HUES6 (cell line): ENCODE data around the gene ACADS.
A peak's percentile ranks its signal among the peaks of the same experiment; 100 is the strongest.

Experiments
- H3K27ac ChIP-seq: 2 replicates; pipeline ENCODE4 v1.7.0; 2013; ENCODE audit warnings: low read depth, mild to moderate bottlenecking, low read length, inconsistent platforms
- H3K27me3 ChIP-seq: 2 replicates; pipeline ENCODE4 v1.6.1; 2013; ENCODE audit warnings: low read length; ENCODE audit not compliant: control insufficient read depth, insufficient read depth
- H3K36me3 ChIP-seq: 2 replicates; pipeline ENCODE4 v1.6.1; 2013; ENCODE audit warnings: low read length; ENCODE audit not compliant: control insufficient read depth, insufficient read depth
- H3K4me1 ChIP-seq: 2 replicates; pipeline ENCODE4 v1.6.1; 2013; ENCODE audit warnings: low read length; ENCODE audit not compliant: control insufficient read depth, insufficient read depth
- H3K4me3 ChIP-seq: 2 replicates; pipeline ENCODE4 v1.5.1; 2013; ENCODE audit warnings: low read depth, low read length
- H3K9ac ChIP-seq: one replicate; pipeline ENCODE4 v1.6.1; 2013; ENCODE audit warnings: mild to moderate bottlenecking, low read length
- H3K9me3 ChIP-seq: 2 replicates; pipeline ENCODE4 v1.6.1; 2013; ENCODE audit warnings: low read depth, low read length; ENCODE audit not compliant: control insufficient read depth, insufficient read depth

Gene ACADS

GRCh38 chr12:120702637-120703036 is 23.0 kb upstream of the ACADS start:
- Histone ChIP-seq H3K9me3 (no peaks in the 10 kb centered on the region), H3K36me3 (peaks cover 59% of the 10 kb centered on the region), H3K27ac (no peak overlapping the region), H3K27me3 (no peaks in the 10 kb centered on the region), H3K4me1 (no peaks in the 10 kb centered on the region), H3K4me3 (no peak overlapping the region), H3K9ac (no peak overlapping the region)

- Histone ChIP-seq H3K4me3 (no peak overlapping the region), H3K36me3 (peaks cover 52% of the 10 kb centered on the region), H3K27ac (no peak overlapping the region), H3K4me1 (no peaks in the 10 kb centered on the region), H3K9ac (no peak overlapping the region), H3K9me3 (no peaks in the 10 kb centered on the region), H3K27me3 (no peaks in the 10 kb centered on the region)
Measured at GRCh38 chr12:120703311-120703942, 22.2 kb upstream of the ACADS start.

GRCh38 chr12:120705618-120706017 is 20.0 kb upstream of the ACADS start:
- Histone ChIP-seq H3K27me3 (no peaks in the 10 kb centered on the region), H3K27ac (no peak overlapping the region), H3K4me3 (no peak overlapping the region), H3K9me3 (no peaks in the 10 kb centered on the region), H3K4me1 (peaks cover 6% of the 10 kb centered on the region), H3K36me3 (peaks cover 30% of the 10 kb centered on the region), H3K9ac (no peak overlapping the region)

- no peak overlapping the region for H3K4me3 ChIP-seq
- peaks cover 6% of the 10 kb centered on the region for H3K4me1 ChIP-seq
- no peaks in the 10 kb centered on the region for H3K9me3 ChIP-seq
- H3K9ac ChIP-seq, result no peak overlapping the region
- no peaks in the 10 kb centered on the region for H3K27me3 ChIP-seq
- H3K27ac ChIP-seq, result no peak overlapping the region
- H3K36me3 ChIP-seq, result peaks cover 26% of the 10 kb centered on the region
Measured at GRCh38 chr12:120706029-120706428, 19.6 kb upstream of the ACADS start.

- Histone ChIP-seq H3K27me3 (no peaks in the 10 kb centered on the region), H3K9ac (no peak overlapping the region), H3K4me1 (peaks cover 12% of the 10 kb centered on the region), H3K4me3 (no peak overlapping the region), H3K36me3 (peaks cover 11% of the 10 kb centered on the region), H3K27ac (no peak overlapping the region), H3K9me3 (no peaks in the 10 kb centered on the region)
Measured at GRCh38 chr12:120708651-120709050, 17.0 kb upstream of the ACADS start.

DNA sequence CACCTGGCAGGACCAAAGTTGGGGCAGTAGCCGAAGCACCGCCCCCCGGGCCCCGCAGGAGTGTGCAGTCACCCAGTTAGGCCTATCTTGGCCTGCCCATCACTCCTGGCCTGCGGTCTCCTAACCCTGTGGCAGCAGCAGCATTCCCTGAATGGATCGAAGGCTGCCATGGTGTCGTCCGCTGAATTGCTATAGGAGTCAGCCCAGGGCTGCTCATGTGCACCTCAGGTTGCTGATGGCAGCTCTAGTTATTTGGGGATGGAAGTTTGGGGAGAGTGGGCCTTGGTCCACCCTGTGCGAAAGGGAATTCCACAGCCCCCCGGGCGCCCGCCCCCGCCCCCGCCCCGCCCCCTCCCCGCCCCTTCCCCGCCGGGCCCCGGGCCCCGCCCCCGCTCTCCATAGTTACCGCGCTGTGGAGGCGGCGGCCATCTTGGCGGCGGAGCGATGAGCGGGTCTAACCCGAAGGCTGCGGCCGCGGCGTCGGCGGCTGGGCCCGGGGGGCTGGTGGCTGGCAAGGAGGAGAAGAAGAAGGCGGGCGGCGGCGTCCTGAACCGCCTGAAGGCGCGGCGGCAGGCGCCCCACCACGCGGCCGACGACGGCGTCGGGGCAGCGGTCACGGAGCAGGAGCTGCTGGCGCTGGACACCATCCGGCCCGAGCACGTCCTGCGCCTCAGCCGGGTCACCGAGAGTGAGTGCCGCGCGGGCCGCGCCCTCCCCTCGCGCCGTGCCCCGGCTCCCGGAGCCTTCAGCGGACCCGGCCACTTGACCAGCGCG is 15.4 kb upstream of the ACADS start, which contains the start of gene UNC119B:
TSS of gene UNC119B (plus strand) at position 428 of the 774 bp plus-strand sequence. CDS start at position 445, 17 bp downstream.
- peaks cover 12% of the 10 kb centered on the region for H3K4me1 ChIP-seq
- H3K36me3 ChIP-seq, result peaks cover 19% of the 10 kb centered on the region
- no peaks in the 10 kb centered on the region for H3K9me3 ChIP-seq
- no peaks in the 10 kb centered on the region for H3K27me3 ChIP-seq
- peak within 1 kb of the TSS; percentile 91 for H3K9ac ChIP-seq
- H3K27ac ChIP-seq, result peak within 1 kb of the TSS; percentile 85
- peak within 1 kb of the TSS; percentile 89 for H3K4me3 ChIP-seq

- peaks cover 23% of the 10 kb centered on the region for H3K36me3 ChIP-seq
- no peaks in the 10 kb centered on the region for H3K27me3 ChIP-seq
- H3K4me1 ChIP-seq, result peaks cover 12% of the 10 kb centered on the region
- no peaks in the 10 kb centered on the region for H3K9me3 ChIP-seq
- peak overlapping the region; percentile 91 for H3K9ac ChIP-seq
- peak overlapping the region; percentile 85 for H3K27ac ChIP-seq
- peak overlapping the region; percentile 89 for H3K4me3 ChIP-seq
Measured at GRCh38 chr12:120710805-120711296, 14.8 kb upstream of the ACADS start.

DNA sequence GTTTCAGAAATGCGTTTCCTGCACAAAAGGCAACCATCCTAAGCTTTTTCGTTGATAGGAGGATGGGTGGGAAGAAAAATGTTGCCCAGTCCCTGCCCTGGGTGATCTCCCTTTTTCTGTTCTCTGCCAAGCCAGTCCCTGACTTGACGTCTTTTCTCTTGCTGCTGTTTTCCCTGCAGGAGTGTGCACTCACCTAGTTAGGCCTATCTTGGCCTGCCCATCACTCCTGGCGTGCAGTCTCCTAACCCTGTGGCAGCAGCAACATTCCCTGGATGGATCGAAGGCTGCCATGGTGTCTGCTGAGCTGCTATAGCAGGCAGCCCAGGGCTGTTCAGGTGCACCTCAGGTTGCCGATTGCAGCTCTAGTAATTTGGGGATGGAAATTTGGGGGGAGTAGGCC is 14.2 kb upstream of the ACADS start:
- H3K27me3 ChIP-seq, result no peaks in the 10 kb centered on the region
- peaks cover 12% of the 10 kb centered on the region for H3K4me1 ChIP-seq
- H3K4me3 ChIP-seq, result peak overlapping the region; percentile 89
- H3K27ac ChIP-seq, result 0 out of 2 replicates have a peak overlapping the region, but pooled peaks have one; percentile 85
- no peaks in the 10 kb centered on the region for H3K9me3 ChIP-seq
- peak overlapping the region; percentile 91 for H3K9ac ChIP-seq
- H3K36me3 ChIP-seq, result peaks cover 28% of the 10 kb centered on the region

DNA sequence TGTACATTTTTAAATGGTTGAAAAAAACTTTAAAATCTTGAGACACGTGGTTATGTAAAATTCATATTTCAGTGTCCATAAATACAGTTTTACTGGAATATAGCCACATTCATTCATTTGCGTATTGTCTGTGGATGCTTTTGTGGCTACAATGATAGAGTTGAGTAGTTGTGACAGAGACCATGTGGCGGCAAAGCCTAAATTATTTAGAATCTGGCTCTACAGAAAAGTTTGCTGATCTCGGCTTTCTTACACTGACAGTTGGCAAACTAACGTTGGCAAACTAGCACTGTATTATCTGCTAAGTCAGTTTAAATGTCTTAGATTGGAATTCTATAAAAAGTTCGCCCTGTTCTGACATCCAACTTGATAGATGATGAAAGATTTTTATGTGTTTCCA is 13.0 kb upstream of the ACADS start:
- Histone ChIP-seq H3K9me3 (no peaks in the 10 kb centered on the region), H3K9ac (no peak overlapping the region), H3K4me3 (no peak overlapping the region), H3K27ac (no peak overlapping the region), H3K36me3 (peaks cover 38% of the 10 kb centered on the region), H3K4me1 (peaks cover 12% of the 10 kb centered on the region), H3K27me3 (no peaks in the 10 kb centered on the region)

DNA sequence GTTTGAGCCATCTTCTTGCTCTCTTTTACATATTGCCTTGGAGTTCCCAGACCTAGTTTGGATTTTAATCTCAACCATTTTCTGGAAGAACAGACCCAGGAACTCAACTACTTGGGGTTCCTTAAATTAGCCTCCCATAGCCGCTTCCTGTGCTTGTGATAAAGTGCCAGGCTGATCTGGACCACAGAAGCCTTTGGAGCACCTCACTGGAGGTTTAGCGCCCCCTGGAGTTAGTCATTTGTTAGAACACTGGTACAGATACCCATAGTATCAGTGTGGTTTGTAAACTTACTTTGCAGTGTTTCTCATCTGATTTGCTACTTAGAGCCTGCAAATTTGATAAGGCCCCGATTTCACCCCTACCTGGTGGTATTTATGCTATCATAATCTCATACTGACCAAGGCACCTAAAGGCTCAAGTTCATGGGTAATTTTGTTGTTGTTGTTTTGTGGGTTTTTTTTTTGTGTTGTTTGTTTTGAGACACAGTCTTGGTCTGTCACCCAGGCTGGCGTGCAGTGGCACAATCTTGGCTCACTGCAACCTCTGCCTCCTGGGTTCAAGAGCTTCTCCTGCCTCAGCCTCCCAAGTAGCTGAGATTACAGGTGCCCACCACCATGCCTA is 11.7 kb upstream of the ACADS start:
- Histone ChIP-seq H3K36me3 (peaks cover 48% of the 10 kb centered on the region), H3K27ac (no peak overlapping the region), H3K4me1 (peaks cover 12% of the 10 kb centered on the region), H3K9ac (no peak overlapping the region), H3K27me3 (no peaks in the 10 kb centered on the region), H3K4me3 (no peak overlapping the region), H3K9me3 (no peaks in the 10 kb centered on the region)

DNA sequence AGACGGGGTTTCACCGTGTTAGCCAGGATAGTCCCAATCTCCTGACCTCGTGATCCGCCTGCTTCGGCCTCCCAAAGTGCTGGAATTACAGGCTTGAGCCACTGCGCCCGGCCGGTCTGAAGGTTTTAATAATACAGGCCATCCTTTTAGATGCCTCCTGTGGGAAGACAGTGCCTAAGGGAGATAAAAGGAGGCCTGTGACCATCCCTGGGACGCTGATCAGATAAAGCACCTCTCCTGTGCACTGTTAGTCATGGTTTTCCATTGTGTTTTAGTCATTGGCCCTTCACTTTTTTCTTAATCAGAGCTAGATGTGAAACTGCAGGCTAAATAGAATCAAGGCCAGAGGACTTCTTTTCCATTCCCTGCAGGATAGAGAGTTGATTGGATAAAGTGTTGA is 7.6 kb upstream of the ACADS start:
- Histone ChIP-seq H3K27me3 (no peaks in the 10 kb centered on the region), H3K36me3 (peaks cover 89% of the 10 kb centered on the region), H3K9me3 (no peaks in the 10 kb centered on the region), H3K4me1 (no peaks in the 10 kb centered on the region), H3K27ac (no peak overlapping the region), H3K4me3 (no peak overlapping the region), H3K9ac (no peak overlapping the region)
